ENCODE measurements around the gene PRKCA. TPM values are rescaled to one million over a fixed set of nuclear protein-coding genes. Genes with fewer than 3 reads are reported as not detected.
A peak's percentile ranks its signal among the peaks of the same experiment; 100 is the strongest.

Gene PRKCA
- total RNA-seq, 1 experiment from 2014 or later = 29.6 TPM

DNA sequence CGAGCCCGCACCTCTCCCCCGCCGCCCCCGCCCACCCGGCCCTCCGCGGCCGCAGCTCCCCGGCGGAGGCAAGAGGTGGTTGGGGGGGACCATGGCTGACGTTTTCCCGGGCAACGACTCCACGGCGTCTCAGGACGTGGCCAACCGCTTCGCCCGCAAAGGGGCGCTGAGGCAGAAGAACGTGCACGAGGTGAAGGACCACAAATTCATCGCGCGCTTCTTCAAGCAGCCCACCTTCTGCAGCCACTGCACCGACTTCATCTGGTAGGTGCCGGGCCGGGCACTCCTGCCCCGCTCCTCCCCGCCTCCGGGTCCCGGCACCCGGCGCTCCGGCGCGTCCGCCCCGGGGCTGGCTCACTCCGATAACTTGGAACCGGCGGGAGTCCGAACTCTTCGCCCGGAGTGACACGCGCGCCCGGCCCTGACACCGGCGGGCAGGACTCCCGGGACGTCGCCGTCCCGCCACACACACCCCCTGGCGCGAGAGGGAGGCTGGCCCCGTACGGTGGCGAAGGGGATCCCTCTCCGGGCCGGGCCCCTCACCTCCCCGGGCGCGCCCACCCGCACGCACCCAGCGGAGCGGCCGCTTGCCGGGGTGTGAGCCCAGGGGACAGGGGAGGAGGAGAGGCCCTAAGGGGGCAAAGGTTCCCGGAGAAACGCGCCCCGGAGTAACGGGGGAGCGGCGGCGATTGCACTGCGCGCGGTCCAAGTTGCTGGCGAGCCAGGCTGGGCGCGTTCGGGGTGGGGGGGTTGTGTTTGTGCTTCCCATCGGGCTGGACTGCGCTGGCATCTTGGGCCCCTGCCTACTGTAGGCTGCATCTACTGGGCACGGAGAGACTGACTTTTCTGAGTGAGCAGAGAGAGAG, 581 bp downstream of the PRKCA start:
- Histone ChIP-seq H3K4me3 (ENCODE audit: low read depth, low read length) (peak overlapping the region; percentile 89), H3K9me3 (no peaks in the 10 kb centered on the region), H3K36me3 (ENCODE audit: control insufficient read depth, insufficient read depth, low read length) (no peaks in the 10 kb centered on the region), H3K4me1 (no peaks in the 10 kb centered on the region; the same call in 1 of the 2 replicates), H3K27me3 (replicated peaks; ENCODE audit: control insufficient read depth, insufficient read depth, low read length) (no peaks in the 10 kb centered on the region)
- Mint-ChIP-seq H3K27ac (ENCODE audit: unreplicated experiment) (no peak overlapping the region), H3K27me3 (ENCODE audit: insufficient read depth, unreplicated experiment) (no peaks in the 10 kb centered on the region), H3K4me1 (ENCODE audit: low read depth, unreplicated experiment) (peaks cover 12% of the 10 kb centered on the region), H3K4me3 (ENCODE audit: unreplicated experiment) (peak overlapping the region; percentile 92), H3K36me3 (ENCODE audit: insufficient read depth, unreplicated experiment) (peaks cover 8% of the 10 kb centered on the region), H3K9me3 (ENCODE audit: unreplicated experiment) (no peaks in the 10 kb centered on the region)
- DNase-seq = peak; percentile 46 to 54
- ChIA-PET CTCF (no interaction called here), POLR2A (no interaction called here)
- BruUV-seq (replicated peaks) = no TSS peak
- intact Hi-C loops (cut with micrococcal nuclease; ENCODE audit: unreplicated experiment) = loop anchor here (5.0 kb wide), 1 partner anchor 46 kb away; no protein-coding TSS in a partner anchor
- TF ChIP-seq, protein P1, sequence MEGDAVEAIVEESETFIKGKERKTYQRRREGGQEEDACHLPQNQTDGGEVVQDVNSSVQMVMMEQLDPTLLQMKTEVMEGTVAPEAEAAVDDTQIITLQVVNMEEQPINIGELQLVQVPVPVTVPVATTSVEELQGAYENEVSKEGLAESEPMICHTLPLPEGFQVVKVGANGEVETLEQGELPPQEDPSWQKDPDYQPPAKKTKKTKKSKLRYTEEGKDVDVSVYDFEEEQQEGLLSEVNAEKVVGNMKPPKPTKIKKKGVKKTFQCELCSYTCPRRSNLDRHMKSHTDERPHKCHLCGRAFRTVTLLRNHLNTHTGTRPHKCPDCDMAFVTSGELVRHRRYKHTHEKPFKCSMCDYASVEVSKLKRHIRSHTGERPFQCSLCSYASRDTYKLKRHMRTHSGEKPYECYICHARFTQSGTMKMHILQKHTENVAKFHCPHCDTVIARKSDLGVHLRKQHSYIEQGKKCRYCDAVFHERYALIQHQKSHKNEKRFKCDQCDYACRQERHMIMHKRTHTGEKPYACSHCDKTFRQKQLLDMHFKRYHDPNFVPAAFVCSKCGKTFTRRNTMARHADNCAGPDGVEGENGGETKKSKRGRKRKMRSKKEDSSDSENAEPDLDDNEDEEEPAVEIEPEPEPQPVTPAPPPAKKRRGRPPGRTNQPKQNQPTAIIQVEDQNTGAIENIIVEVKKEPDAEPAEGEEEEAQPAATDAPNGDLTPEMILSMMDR (IDR thresholded peaks at IDR 0.05; ENCODE audit: insufficient read depth in 1 of 2, low read depth in 1 of 2, low read length in 1 of 2, severe bottlenecking in 1 of 2, unreplicated experiment in 1 of 2) = no peak

DNA sequence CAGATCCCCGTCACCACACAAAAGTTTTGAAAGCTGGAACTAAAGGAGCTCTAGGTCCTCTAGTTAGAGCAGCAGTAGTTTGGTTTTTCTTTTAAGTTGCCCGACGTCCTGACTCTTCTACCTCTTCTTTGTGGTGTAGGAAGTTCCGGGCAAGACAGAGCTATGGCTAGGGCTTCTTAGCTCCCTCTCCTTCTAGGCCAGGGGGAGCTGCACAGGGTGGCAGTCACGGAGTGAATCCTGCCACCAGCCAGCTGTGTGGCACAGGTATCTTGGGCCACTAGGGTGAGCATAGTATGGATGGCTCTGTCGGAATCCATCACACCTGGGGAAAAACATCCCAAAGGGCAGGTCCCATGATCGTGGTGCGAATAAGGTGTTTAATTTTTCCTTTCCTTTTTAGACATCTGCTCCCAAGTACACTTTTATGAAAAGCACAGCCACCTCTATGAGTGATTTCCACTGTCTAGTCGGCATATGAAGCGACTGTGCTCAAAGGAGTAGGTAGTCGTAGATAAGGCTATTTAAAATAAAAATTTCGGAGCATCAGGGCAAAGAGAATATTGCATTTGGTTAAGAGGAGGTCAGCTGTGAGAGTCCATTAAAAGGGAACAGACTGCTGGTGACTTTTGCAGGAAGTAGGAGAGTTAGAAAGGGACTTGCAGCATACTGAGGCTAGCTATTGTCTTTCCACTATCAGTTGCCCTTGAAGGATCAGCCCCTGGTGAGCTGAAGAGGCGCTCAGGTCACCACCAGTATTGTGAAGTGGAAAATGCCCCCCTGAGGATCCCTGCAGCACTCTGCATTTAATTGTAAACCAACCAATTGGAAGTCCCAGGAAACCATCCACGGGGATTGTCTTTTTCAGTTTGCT, 2.1 kb downstream of the PRKCA start:
- H3K4me1 Mint-ChIP-seq (ENCODE audit: low read depth, unreplicated experiment) = peaks cover 12% of the 10 kb centered on the region
- no peak overlapping the region for H3K27ac Mint-ChIP-seq (ENCODE audit: unreplicated experiment)
- no peaks in the 10 kb centered on the region for H3K27me3 Mint-ChIP-seq (ENCODE audit: insufficient read depth, unreplicated experiment)
- peak overlapping the region; percentile 92 for H3K4me3 Mint-ChIP-seq (ENCODE audit: unreplicated experiment)
- no peak for DNase-seq
- no peaks in the 10 kb centered on the region for H3K9me3 Mint-ChIP-seq (ENCODE audit: unreplicated experiment)
- H3K4me3 ChIP-seq (ENCODE audit: low read depth, low read length) = 0 out of 2 replicates have a peak overlapping the region, but pooled peaks have one; percentile 8
- H3K4me1 ChIP-seq = no peaks in the 10 kb centered on the region; the same call in 1 of the 2 replicates
- BruUV-seq (replicated peaks) = no TSS peak
- no peaks in the 10 kb centered on the region for H3K9me3 ChIP-seq
- POLR2A ChIA-PET = interaction anchor here (0.6 kb wide), 2 partner anchors 100 to 1520 kb away, joined by 4 to 5 read pairs; no protein-coding TSS in a partner anchor
- no peaks in the 10 kb centered on the region for H3K27me3 ChIP-seq (replicated peaks; ENCODE audit: control insufficient read depth, insufficient read depth, low read length)
- H3K36me3 Mint-ChIP-seq (ENCODE audit: insufficient read depth, unreplicated experiment) = peaks cover 16% of the 10 kb centered on the region
- intact Hi-C loops (cut with micrococcal nuclease; ENCODE audit: unreplicated experiment) = loop anchor here (2.0 to 5.0 kb wide), 2 partner anchors 47 to 122 kb away; no protein-coding TSS in a partner anchor
- no peaks in the 10 kb centered on the region for H3K36me3 ChIP-seq (ENCODE audit: control insufficient read depth, insufficient read depth, low read length)
- TF ChIP-seq, protein P1 (IDR thresholded peaks at IDR 0.05; ENCODE audit: insufficient read depth in 1 of 2, low read depth in 1 of 2, low read length in 1 of 2, severe bottlenecking in 1 of 2, unreplicated experiment in 1 of 2) = no peak
- CTCF ChIA-PET = no interaction called here

- POLR2A ChIA-PET = no interaction called here
- H3K27ac Mint-ChIP-seq (ENCODE audit: unreplicated experiment) = no peak overlapping the region
Observed at GRCh38 chr17:66306446-66306845, 4.0 kb downstream of the PRKCA start.

More at GRCh38 chr17:66306446-66306845, 4.0 kb downstream of the PRKCA start:
- CTCF ChIA-PET = interaction anchor here (0.6 kb wide), 1 partner anchor 241 kb away, joined by 4 read pairs; no protein-coding TSS in a partner anchor
- Mint-ChIP-seq H3K9me3 (ENCODE audit: unreplicated experiment) (no peaks in the 10 kb centered on the region), H3K27me3 (ENCODE audit: insufficient read depth, unreplicated experiment) (no peaks in the 10 kb centered on the region), H3K36me3 (ENCODE audit: insufficient read depth, unreplicated experiment) (peaks cover 16% of the 10 kb centered on the region), H3K4me1 (ENCODE audit: low read depth, unreplicated experiment) (peaks cover 12% of the 10 kb centered on the region), H3K4me3 (ENCODE audit: unreplicated experiment) (no peak overlapping the region)
- H3K36me3 ChIP-seq (ENCODE audit: control insufficient read depth, insufficient read depth, low read length) = no peaks in the 10 kb centered on the region
- no peaks in the 10 kb centered on the region for H3K27me3 ChIP-seq (replicated peaks; ENCODE audit: control insufficient read depth, insufficient read depth, low read length)
- H3K4me3 ChIP-seq (ENCODE audit: low read depth, low read length) = no peak overlapping the region
- intact Hi-C loops (cut with micrococcal nuclease; ENCODE audit: unreplicated experiment) = no loop called here
- H3K9me3 ChIP-seq = no peaks in the 10 kb centered on the region
- TSS peak; percentile 0 for BruUV-seq (replicated peaks)
- no peak for DNase-seq
- no peaks in the 10 kb centered on the region; the same call in 1 of the 2 replicates for H3K4me1 ChIP-seq
- TF ChIP-seq, protein P1 (IDR thresholded peaks at IDR 0.05; ENCODE audit: insufficient read depth in 1 of 2, low read depth in 1 of 2, low read length in 1 of 2, severe bottlenecking in 1 of 2, unreplicated experiment in 1 of 2) = no peak

Data from Caco-2 (cell line).